HepG2 (cell line): ENCODE measurements around the gene ATP6V1F. TPM values are rescaled to one million over a fixed set of nuclear protein-coding genes. Genes with fewer than 3 reads are reported as not detected.

ENCODE experiments used
- CENPX ChIP-seq: sonication (generic); formaldehyde crosslinking; IDR thresholded peaks from 2 replicates; pipeline ENCODE4 v1.9.0; 2021; ENCODE audit warnings: mild to moderate bottlenecking, missing genetic modification reagents, moderate library complexity
- GABPA ChIP-seq, 2 experiments: IDR thresholded peaks; 2 replicates each; pipeline ENCODE4 v1.6.1; 2011 to 2016; ENCODE audit warnings: low read depth in 2 of 2, low read length in 1 of 2, missing biosample characterization in 1 of 2, missing genetic modification characterization in 1 of 2
- NFRKB ChIP-seq: fragments of 450-650 bp; IDR thresholded peaks from 2 replicates; pipeline ENCODE4 v1.6.1; 2017
- RFX5 ChIP-seq: IDR thresholded peaks from 2 replicates; pipeline ENCODE4 v1.6.1; 2011; ENCODE audit warnings: low read depth, low read length, improper control_type of control experiment
- ZFP37 ChIP-seq: sonication (generic); formaldehyde crosslinking; IDR thresholded peaks from 2 replicates; pipeline ENCODE4 v1.4.0; 2020; ENCODE audit warnings: missing genetic modification reagents, borderline replicate concordance
- ZMAT3 ChIP-seq: sonication (generic); formaldehyde crosslinking; conservative IDR thresholded peaks from 2 replicates; pipeline ENCODE4 v1.7.0; 2021; ENCODE audit warnings: missing genetic modification reagents
- ZNF350 ChIP-seq: sonication (generic); formaldehyde crosslinking; IDR thresholded peaks from 2 replicates; pipeline ENCODE4 v1.4.0; 2020; ENCODE audit warnings: mild to moderate bottlenecking, low read depth, missing genetic modification reagents, borderline replicate concordance
- ZNF766 ChIP-seq: sonication (generic); formaldehyde crosslinking; IDR thresholded peaks from 2 replicates; pipeline ENCODE4 v1.5.0; 2020; ENCODE audit warnings: missing genetic modification reagents, borderline replicate concordance
- ZNF788 ChIP-seq: sonication (generic); formaldehyde crosslinking; IDR thresholded peaks from 2 replicates; pipeline ENCODE4 v1.5.0; 2020; ENCODE audit warnings: mild to moderate bottlenecking, missing genetic modification reagents, borderline replicate concordance
- ZNF878 ChIP-seq: sonication (generic); formaldehyde crosslinking; IDR thresholded peaks from 2 replicates; pipeline ENCODE4 v1.8.1; 2023; ENCODE audit warnings: mild to moderate bottlenecking, missing genetic modification reagents, moderate library complexity
- polyA plus RNA-seq, 8 experiments: library from polyadenylated mRNA; depleted of rRNA in 3 of 8; stranded (reverse) in 7 of 8; unstranded in 1 of 8; fragments of >200 nt; fragmentation: Illumina TruSeq in 4 of 8; extraction: Trizol in 4 of 8; gene quantifications; 2 replicates each; pipeline versions ENCODE4 v1.2.1 to v1.2.3, GENCODE V29; 2011 to 2016; ENCODE audit warnings: low read depth in 4 of 8, missing spikeins in 1 of 8, mixed read lengths in 1 of 8; ENCODE audit not compliant: insufficient read depth in 1 of 8
- total RNA-seq, 5 experiments: library from RNA; depleted of rRNA; stranded (reverse); fragments of >200 nt; fragmentation: Illumina TruSeq; extraction: Trizol; gene quantifications; 2 replicates each; pipeline ENCODE4 v1.2.3, GENCODE V29; 2016; ENCODE audit warnings: low read depth in 1 of 5
- TF ChIP-seq, protein P1 (sequence below): sonication (generic); formaldehyde crosslinking; IDR thresholded peaks from 2 replicates; pipeline ENCODE4 v1.5.0; 2020; ENCODE audit warnings: missing genetic modification reagents, mild to moderate bottlenecking, borderline replicate concordance
- TF ChIP-seq, protein P2 (sequence below): sonication (generic); formaldehyde crosslinking; IDR thresholded peaks from 2 replicates; pipeline ENCODE4 v1.4.0; 2020; ENCODE audit warnings: missing genetic modification reagents
- TF ChIP-seq, protein P3 (sequence below): IDR thresholded peaks from 2 replicates; pipeline ENCODE4 v1.6.1; 2016; ENCODE audit warnings: low read depth, missing genetic modification reagents, missing compliant biosample characterization
- TF ChIP-seq, protein P4 (sequence below): sonication (generic); formaldehyde crosslinking; IDR thresholded peaks from 2 replicates; pipeline ENCODE4 v1.9.0; 2022; ENCODE audit warnings: missing genetic modification reagents, mild to moderate bottlenecking, borderline replicate concordance

The ATP6V1F gene
- total and polyA plus RNA-seq, 2 of the 13 experiments (the other 11 are each of a cell fraction or from before 2014, with no cell fraction given) = 87.2 to 132 TPM

DNA sequence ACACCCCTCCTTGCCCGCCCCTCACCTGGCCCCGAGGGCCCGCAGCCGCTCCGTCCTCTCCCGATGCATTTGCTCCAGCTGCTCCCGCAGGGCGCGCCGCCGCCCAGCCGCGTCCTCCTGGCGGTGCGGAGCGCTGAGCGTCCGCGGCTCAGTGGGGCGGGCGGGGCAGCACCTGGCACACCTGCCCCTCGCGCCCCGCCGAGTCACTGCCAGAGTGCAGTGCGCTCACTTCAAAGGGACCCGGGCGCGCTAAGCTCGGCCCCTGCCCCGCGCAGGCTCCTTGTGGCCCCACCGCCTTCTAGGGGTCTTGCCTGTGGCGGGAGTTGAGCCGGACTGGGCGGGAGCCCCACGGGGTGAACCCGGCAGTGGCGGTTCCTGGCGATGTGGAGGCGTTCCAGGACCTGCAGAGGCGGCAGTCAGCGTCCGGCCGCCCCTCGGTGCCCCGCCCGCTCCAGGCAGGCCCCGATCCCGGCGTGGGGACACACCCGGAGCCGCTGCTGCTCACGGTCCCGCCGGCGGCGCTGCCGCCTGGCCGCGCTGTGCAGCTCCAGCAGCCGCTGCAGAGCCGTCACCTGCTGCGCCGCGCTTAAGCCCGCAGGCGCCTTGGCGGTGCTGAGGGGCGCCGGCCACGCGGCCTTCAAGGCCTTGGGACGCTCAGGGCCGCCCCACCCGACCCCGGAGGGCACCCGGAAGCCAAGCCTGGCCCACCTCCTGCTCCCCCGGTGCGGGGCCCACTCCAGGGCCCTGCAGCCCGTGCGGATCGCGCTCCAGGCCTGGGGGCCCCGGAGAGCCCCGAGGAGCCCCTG is 6.7 kb downstream of the ATP6V1F start (continued):
- TF ChIP-seq, protein P1, sequence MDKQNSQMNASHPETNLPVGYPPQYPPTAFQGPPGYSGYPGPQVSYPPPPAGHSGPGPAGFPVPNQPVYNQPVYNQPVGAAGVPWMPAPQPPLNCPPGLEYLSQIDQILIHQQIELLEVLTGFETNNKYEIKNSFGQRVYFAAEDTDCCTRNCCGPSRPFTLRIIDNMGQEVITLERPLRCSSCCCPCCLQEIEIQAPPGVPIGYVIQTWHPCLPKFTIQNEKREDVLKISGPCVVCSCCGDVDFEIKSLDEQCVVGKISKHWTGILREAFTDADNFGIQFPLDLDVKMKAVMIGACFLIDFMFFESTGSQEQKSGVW (CRISPR knock-in tag) = no peak
- TF ChIP-seq ZNF788 (CRISPR knock-in tag) (peak; percentile 58; the same call in 1 of the 2 replicates), GABPA (IDR thresholded peaks at IDR 0.05; ENCODE audit: low read depth, low read length) (no peak), GABPA (CRISPR knock-in tag; IDR thresholded peaks at IDR 0.05; ENCODE audit: low read depth) (no peak), ZNF350 (CRISPR knock-in tag) (no peak), NFRKB (no peak), CENPX (CRISPR knock-in tag) (no peak), ZNF878 (CRISPR knock-in tag) (no peak), ZMAT3 (no peak), ZNF766 (CRISPR knock-in tag) (0 out of 2 replicates have a peak, but pooled peaks have one; percentile 29), RFX5 (no peak), ZFP37 (no peak)
- TF ChIP-seq, protein P2, sequence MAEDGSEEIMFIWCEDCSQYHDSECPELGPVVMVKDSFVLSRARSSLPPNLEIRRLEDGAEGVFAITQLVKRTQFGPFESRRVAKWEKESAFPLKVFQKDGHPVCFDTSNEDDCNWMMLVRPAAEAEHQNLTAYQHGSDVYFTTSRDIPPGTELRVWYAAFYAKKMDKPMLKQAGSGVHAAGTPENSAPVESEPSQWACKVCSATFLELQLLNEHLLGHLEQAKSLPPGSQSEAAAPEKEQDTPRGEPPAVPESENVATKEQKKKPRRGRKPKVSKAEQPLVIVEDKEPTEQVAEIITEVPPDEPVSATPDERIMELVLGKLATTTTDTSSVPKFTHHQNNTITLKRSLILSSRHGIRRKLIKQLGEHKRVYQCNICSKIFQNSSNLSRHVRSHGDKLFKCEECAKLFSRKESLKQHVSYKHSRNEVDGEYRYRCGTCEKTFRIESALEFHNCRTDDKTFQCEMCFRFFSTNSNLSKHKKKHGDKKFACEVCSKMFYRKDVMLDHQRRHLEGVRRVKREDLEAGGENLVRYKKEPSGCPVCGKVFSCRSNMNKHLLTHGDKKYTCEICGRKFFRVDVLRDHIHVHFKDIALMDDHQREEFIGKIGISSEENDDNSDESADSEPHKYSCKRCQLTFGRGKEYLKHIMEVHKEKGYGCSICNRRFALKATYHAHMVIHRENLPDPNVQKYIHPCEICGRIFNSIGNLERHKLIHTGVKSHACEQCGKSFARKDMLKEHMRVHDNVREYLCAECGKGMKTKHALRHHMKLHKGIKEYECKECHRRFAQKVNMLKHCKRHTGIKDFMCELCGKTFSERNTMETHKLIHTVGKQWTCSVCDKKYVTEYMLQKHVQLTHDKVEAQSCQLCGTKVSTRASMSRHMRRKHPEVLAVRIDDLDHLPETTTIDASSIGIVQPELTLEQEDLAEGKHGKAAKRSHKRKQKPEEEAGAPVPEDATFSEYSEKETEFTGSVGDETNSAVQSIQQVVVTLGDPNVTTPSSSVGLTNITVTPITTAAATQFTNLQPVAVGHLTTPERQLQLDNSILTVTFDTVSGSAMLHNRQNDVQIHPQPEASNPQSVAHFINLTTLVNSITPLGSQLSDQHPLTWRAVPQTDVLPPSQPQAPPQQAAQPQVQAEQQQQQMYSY (CRISPR knock-in tag) = 0 out of 2 replicates have a peak, but pooled peaks have one; percentile 61
- TF ChIP-seq, protein P3, sequence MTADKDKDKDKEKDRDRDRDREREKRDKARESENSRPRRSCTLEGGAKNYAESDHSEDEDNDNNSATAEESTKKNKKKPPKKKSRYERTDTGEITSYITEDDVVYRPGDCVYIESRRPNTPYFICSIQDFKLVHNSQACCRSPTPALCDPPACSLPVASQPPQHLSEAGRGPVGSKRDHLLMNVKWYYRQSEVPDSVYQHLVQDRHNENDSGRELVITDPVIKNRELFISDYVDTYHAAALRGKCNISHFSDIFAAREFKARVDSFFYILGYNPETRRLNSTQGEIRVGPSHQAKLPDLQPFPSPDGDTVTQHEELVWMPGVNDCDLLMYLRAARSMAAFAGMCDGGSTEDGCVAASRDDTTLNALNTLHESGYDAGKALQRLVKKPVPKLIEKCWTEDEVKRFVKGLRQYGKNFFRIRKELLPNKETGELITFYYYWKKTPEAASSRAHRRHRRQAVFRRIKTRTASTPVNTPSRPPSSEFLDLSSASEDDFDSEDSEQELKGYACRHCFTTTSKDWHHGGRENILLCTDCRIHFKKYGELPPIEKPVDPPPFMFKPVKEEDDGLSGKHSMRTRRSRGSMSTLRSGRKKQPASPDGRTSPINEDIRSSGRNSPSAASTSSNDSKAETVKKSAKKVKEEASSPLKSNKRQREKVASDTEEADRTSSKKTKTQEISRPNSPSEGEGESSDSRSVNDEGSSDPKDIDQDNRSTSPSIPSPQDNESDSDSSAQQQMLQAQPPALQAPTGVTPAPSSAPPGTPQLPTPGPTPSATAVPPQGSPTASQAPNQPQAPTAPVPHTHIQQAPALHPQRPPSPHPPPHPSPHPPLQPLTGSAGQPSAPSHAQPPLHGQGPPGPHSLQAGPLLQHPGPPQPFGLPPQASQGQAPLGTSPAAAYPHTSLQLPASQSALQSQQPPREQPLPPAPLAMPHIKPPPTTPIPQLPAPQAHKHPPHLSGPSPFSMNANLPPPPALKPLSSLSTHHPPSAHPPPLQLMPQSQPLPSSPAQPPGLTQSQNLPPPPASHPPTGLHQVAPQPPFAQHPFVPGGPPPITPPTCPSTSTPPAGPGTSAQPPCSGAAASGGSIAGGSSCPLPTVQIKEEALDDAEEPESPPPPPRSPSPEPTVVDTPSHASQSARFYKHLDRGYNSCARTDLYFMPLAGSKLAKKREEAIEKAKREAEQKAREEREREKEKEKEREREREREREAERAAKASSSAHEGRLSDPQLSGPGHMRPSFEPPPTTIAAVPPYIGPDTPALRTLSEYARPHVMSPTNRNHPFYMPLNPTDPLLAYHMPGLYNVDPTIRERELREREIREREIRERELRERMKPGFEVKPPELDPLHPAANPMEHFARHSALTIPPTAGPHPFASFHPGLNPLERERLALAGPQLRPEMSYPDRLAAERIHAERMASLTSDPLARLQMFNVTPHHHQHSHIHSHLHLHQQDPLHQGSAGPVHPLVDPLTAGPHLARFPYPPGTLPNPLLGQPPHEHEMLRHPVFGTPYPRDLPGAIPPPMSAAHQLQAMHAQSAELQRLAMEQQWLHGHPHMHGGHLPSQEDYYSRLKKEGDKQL = no peak
- TF ChIP-seq, protein P4, sequence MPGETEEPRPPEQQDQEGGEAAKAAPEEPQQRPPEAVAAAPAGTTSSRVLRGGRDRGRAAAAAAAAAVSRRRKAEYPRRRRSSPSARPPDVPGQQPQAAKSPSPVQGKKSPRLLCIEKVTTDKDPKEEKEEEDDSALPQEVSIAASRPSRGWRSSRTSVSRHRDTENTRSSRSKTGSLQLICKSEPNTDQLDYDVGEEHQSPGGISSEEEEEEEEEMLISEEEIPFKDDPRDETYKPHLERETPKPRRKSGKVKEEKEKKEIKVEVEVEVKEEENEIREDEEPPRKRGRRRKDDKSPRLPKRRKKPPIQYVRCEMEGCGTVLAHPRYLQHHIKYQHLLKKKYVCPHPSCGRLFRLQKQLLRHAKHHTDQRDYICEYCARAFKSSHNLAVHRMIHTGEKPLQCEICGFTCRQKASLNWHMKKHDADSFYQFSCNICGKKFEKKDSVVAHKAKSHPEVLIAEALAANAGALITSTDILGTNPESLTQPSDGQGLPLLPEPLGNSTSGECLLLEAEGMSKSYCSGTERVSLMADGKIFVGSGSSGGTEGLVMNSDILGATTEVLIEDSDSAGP (CRISPR knock-in tag) = peak; percentile 50; the same call in 1 of the 2 replicates
